ENCODE data around the gene EYA3.

Gene EYA3

GRCh38 chr1:27935721-27936120 lies 152.7 kb downstream of the EYA3 start:
- DNase-seq = no peak

- DNase-seq = no peak
These were observed 153.4 kb downstream of the EYA3 start, which contains the start of gene SMPDL3B for GRCh38 chr1:27934818-27935549. Gene SMPDL3B (plus strand): TSS chr1:27935000. CDS start chr1:27935184, 184 bp downstream.

GRCh38 chr1:27931759-27932158 lies 156.7 kb downstream of the EYA3 start:
- DNase-seq = no peak

DNA sequence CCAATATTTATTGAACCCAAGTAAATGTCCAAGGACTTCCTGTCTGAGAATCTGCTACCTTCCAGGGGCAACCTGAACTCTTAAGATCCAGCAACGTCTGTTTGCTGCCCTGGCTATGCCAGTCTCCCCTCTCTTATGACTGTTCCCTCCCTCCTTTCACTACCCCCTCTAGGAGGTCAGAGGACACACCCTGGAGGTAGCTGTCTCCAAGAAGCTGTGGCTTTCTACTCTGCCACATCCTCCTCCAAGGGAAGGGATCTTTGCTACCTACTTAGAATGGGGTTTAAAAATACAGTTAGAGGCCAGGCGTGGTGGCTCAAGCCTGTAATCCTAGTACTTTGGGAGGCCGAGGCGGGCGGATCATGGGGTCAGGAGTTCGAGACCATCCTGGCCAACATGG lies 157.2 kb downstream of the EYA3 start:
- DNase-seq = no peak

GRCh38 chr1:27928216-27928954 lies 160.0 kb downstream of the EYA3 start:
- DNase-seq = no peak

DNA sequence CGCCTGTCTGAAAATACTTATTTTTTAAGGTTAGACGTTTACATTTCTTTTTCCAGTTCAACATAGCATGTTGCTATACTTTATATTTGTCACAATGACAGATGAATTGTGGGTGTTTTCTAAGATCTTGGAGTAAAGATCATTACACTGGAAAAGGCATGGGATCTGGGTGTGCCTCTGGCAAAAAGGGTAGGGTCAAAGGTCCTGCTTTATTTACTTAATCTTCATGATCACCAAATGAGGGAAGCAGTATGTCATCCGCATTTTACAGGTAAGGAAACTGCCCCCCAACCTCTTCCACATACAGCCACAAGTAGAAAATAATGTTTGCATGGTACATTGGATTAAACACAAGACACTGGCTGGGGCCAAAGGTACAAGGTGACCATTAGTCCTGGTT lies 166.1 kb downstream of the EYA3 start:
- no peak for DNase-seq
